Measurements from ENCODE around the gene CTPS1. TPM values are rescaled to one million over a fixed set of nuclear protein-coding genes. Genes with fewer than 3 reads are reported as not detected.
A peak's percentile ranks its signal among the peaks of the same experiment; 100 is the strongest.

The CTPS1 gene
- total and polyA plus RNA-seq, 10 donors = 7.9 to 27.7 (median 16.1) TPM

DNA sequence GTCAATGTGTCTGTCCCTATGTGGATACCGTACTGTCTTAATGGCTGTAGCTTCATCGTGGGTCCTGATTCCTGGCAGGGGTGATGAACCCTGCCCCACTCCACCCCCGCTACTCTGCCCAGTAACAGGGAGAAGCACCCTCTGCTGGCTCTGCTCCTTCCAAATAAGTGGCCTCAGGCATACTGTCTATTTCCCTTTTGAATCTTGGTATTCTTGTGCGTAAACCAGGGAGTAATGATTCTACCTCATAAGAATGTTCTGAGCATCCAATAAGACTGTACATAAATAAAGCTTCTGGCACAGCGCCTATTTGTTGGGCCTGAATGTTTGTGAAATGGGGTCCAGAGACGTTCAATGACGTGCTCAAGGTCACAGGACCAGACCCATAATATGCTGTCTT, 35.2 kb upstream of the CTPS1 start:
- no peak overlapping the region for H3K4me3 ChIP-seq
- H3K27me3 ChIP-seq (replicated peaks in 1 of 7) = peaks cover 0 to 5% (median 0%) of the 10 kb centered on the region in 7 donors
- intact Hi-C loops (cut with DNase I; ENCODE audit: low total_unique reads) = no loop called here
- H3K36me3 ChIP-seq = no peaks in the 10 kb centered on the region
- 63 to 83% (median 75%) methylated on average over 7 of the region's 7 CpGs for WGBS, 5 donors
- H3K9me3 ChIP-seq = no peaks in the 10 kb centered on the region
- peak overlapping the region in 7 of 8 donors; percentile 60 to 86 (median 81) for H3K27ac ChIP-seq
- TF ChIP-seq POLR2A (IDR thresholded peaks at IDR 0.05) = no peak
- no peak for DNase-seq
- peaks cover 0 to 29% (median 9%) of the 10 kb centered on the region in 6 donors for H3K4me1 ChIP-seq

- no peaks in the 10 kb centered on the region for H3K36me3 ChIP-seq
- no peak overlapping the region for H3K4me3 ChIP-seq
- no peaks in the 10 kb centered on the region for H3K9me3 ChIP-seq
- H3K27me3 ChIP-seq (replicated peaks in 1 of 7) = peaks cover 0 to 8% (median 0%) of the 10 kb centered on the region in 7 donors
- TF ChIP-seq POLR2AphosphoS5 (IDR thresholded peaks at IDR 0.05) (peak in 2 of 3 donors; percentile 30 to 62), CTCF (IDR thresholded peaks at IDR 0.05 in 8 of 11, conservative IDR thresholded peaks at IDR 0.05 in 3 of 11) (no peak)
- peaks cover 0 to 25% (median 9%) of the 10 kb centered on the region in 6 donors for H3K4me1 ChIP-seq
- 57 to 76% (median 73%) methylated on average over 6 of the region's 6 CpGs for WGBS, 5 donors
- no peak for DNase-seq
- intact Hi-C loops (cut with DNase I; ENCODE audit: low total_unique reads) = loop anchor here (5.0 kb wide), 1 partner anchor 83 kb away; the partner anchor contains the start of gene CITED4
- H3K27ac ChIP-seq = peak overlapping the region; percentile 8 to 86 (median 78)
These were observed 34.6 kb upstream of the CTPS1 start for GRCh38 chr1:40944841-40945430.

GRCh38 chr1:40945491-40945973, 34.0 kb upstream of the CTPS1 start:
- WGBS, 5 donors = 72 to 80% (median 80%) methylated on average over 2 of the region's 2 CpGs
- Histone ChIP-seq H3K9me3 (no peaks in the 10 kb centered on the region), H3K27ac (peak overlapping the region; percentile 8 to 86 (median 71)), H3K4me3 (no peak overlapping the region), H3K27me3 (replicated peaks in 1 of 7) (peaks cover 0 to 8% (median 0%) of the 10 kb centered on the region in 7 donors), H3K4me1 (peaks cover 0 to 25% (median 9%) of the 10 kb centered on the region in 6 donors), H3K36me3 (no peaks in the 10 kb centered on the region)
- TF ChIP-seq CTCF (IDR thresholded peaks at IDR 0.05 in 8 of 11, conservative IDR thresholded peaks at IDR 0.05 in 3 of 11) (no peak), POLR2AphosphoS5 (IDR thresholded peaks at IDR 0.05) (no peak), POLR2A (IDR thresholded peaks at IDR 0.05) (no peak)
- no peak for DNase-seq
- intact Hi-C loops (cut with DNase I; ENCODE audit: low total_unique reads) = loop anchor here (5.0 kb wide), 1 partner anchor 83 kb away; the partner anchor contains the start of gene CITED4

DNA sequence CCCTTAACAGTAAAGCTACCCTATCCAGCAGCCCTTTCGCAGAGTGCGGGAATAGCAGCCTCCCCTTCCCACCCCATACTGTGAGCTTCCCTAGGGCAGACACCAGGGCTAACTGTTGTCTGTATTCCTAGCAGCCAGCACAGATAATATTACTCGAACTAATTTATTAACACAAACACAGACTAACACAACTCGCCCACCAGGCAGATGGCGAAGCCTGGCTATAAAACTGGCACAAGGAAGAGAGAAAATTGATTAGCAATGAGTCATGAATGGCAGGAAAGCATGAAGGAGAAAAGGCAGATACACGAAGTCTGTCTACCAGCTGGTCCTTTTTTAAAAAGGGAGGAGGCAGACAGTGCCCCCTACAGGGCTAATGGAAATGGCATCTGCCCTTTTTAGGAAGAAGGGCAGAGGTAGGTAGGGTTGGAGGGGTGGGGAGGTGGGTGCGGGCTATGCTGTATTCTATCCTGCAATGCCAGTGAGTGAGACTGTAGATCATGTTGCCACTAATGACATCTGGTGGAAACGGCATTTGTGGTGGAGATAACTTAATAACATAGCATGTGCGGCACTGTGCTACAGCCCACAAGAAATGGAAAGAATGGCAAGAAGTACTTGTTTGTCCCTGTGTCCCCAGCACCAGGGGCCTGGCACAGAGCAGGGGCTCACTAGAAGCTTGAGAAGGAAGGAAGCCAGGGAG, 30.6 kb upstream of the CTPS1 start:
- TF ChIP-seq POLR2AphosphoS5 (IDR thresholded peaks at IDR 0.05) (no peak), CTCF (IDR thresholded peaks at IDR 0.05 in 8 of 11, conservative IDR thresholded peaks at IDR 0.05 in 3 of 11) (peak; percentile 39 to 79 (median 72)), POLR2A (IDR thresholded peaks at IDR 0.05) (no peak)
- intact Hi-C loops (cut with DNase I; ENCODE audit: low total_unique reads) = loop anchor here (5.0 kb wide), 1 partner anchor 87 kb away; the partner anchor contains the start of gene CITED4
- WGBS, 5 donors = 32 to 43% (median 38%) methylated on average over 9 of the region's 9 CpGs
- H3K27ac ChIP-seq = peak overlapping the region in 5 of 8 donors; percentile 41 to 74 (median 56)
- no peak overlapping the region for H3K4me3 ChIP-seq
- peaks cover 0 to 24% (median 14%) of the 10 kb centered on the region in 6 donors for H3K4me1 ChIP-seq
- H3K36me3 ChIP-seq = no peaks in the 10 kb centered on the region
- H3K9me3 ChIP-seq = no peaks in the 10 kb centered on the region
- DNase-seq = no peak
- peaks cover 0 to 27% (median 0%) of the 10 kb centered on the region in 7 donors for H3K27me3 ChIP-seq (replicated peaks in 1 of 7)
